GM12878 (cell line): Measurements from ENCODE around the gene P4HA2. TPM values are rescaled to one million over a fixed set of nuclear protein-coding genes. Genes with fewer than 3 reads are reported as not detected.

Experiments used
- ATAC-seq: fragments of 200-7000 bp; cut with Tn5 transposase; 3 replicates; pipeline ENCODE4 v1.9.1; 2020; ENCODE audit warnings: mild to moderate bottlenecking, moderate library complexity
- BruUV-seq: library from RNA; stranded (reverse); fragments of 400-500 nt; replicated peaks from 2 replicates; lab custom pipeline; 2021; lab: Mats Ljungman, UMichigan
- CTCF ChIA-PET: fragments of 300-600 bp; sonication (Branson Sonifier 250); formaldehyde crosslinking; extraction: SDS; loops from one replicate; lab custom pipeline; 2021; ENCODE audit warnings: inconsistent platforms; lab: Yijun Ruan, JAX
- POLR2A ChIA-PET: fragments of 350-600 bp; formaldehyde crosslinking; extraction: SDS; loops from one replicate; lab custom pipeline; 2021; ENCODE audit warnings: inconsistent platforms; lab: Charles Lee
- RAD21 ChIA-PET: fragments of 300-600 bp; sonication (Branson Sonifier 250); formaldehyde crosslinking; loops from one replicate; lab custom pipeline; 2023; ENCODE audit warnings: antibody characterized with exemption; ENCODE audit not compliant: unreplicated experiment; lab: Charles Lee
- SMC1A ChIA-PET: fragments of 300-600 bp; sonication (Branson Sonifier 250); formaldehyde crosslinking; loops from one replicate; lab custom pipeline; 2023; ENCODE audit not compliant: unreplicated experiment, uncharacterized antibody; lab: Charles Lee
- DNase-seq: peaks from one replicate; pipeline ENCODE4 v3.0.0-alpha.2; 2011; ENCODE audit warnings: low read depth, low spot score
- FAIRE-seq: peaks from 3 replicates; lab custom pipeline; 2011; peaks lifted over from hg19 to GRCh38; lab: Jason Lieb, UNC
- H2AFZ ChIP-seq: 2 replicates; pipeline ENCODE4 v1.6.0; 2011; ENCODE audit warnings: low read depth, low read length, control low read depth; ENCODE audit not compliant: control insufficient read depth
- H3K27ac ChIP-seq: 2 replicates; pipeline ENCODE4 v1.5.1; 2011; ENCODE audit warnings: control low read depth; ENCODE audit not compliant: control insufficient read depth, insufficient read depth
- H3K27me3 ChIP-seq, 2 experiments: replicated peaks in 1 of 2; 2 replicates each; pipeline versions ENCODE4 v1.6.0 to v1.6.1; 2011; ENCODE audit warnings: low read length in 1 of 2; ENCODE audit not compliant: control insufficient read depth in 2 of 2, insufficient read depth in 2 of 2
- H3K36me3 ChIP-seq, 2 experiments: 2 replicates each; pipeline ENCODE4 v1.5.1; 2011; ENCODE audit warnings: low read length in 1 of 2; ENCODE audit not compliant: control insufficient read depth in 2 of 2, insufficient read depth in 2 of 2
- H3K4me1 ChIP-seq: 2 replicates; pipeline ENCODE4 v1.6.1; 2011; ENCODE audit warnings: mild to moderate bottlenecking, low read length, moderate library complexity, mixed read lengths; ENCODE audit not compliant: control insufficient read depth, insufficient read depth
- H3K4me2 ChIP-seq: 2 replicates; pipeline ENCODE4 v1.6.0; 2011; ENCODE audit warnings: control low read depth; ENCODE audit not compliant: control insufficient read depth, insufficient read depth
- H3K4me3 ChIP-seq: fragments of 200-600 bp; sonication (generic); 2 replicates; pipeline ENCODE4 v1.5.1; 2016
- H3K79me2 ChIP-seq: 2 replicates; pipeline ENCODE4 v1.6.0; 2011; ENCODE audit warnings: low read length; ENCODE audit not compliant: control insufficient read depth, insufficient read depth
- H3K9ac ChIP-seq: 2 replicates; pipeline ENCODE4 v1.8.0; 2011; ENCODE audit warnings: low read length, control low read depth, mixed read lengths; ENCODE audit not compliant: control insufficient read depth, insufficient read depth
- H3K9me3 ChIP-seq: replicated peaks from 3 replicates; pipeline ENCODE4 v1.5.1; 2011; ENCODE audit warnings: mild to moderate bottlenecking, low read length; ENCODE audit not compliant: control insufficient read depth, insufficient read depth
- H4K20me1 ChIP-seq: 2 replicates; pipeline ENCODE4 v1.6.0; 2011; ENCODE audit not compliant: control insufficient read depth, insufficient read depth
- BHLHE40 ChIP-seq, 2 experiments: fragments of 450-650 bp in 1 of 2; IDR thresholded peaks; 2 replicates each; pipeline ENCODE4 v1.6.1; 2011 to 2017; ENCODE audit warnings: low read depth in 2 of 2, borderline replicate concordance in 1 of 2, improper control_type of control experiment in 1 of 2, low read length in 1 of 2, mild to moderate bottlenecking in 1 of 2
- CHD4 ChIP-seq: fragments of 200-600 bp; sonication (generic); IDR thresholded peaks from 2 replicates; pipeline ENCODE4 v1.6.1; 2016; ENCODE audit warnings: mild to moderate bottlenecking
- CREM ChIP-seq: IDR thresholded peaks from 2 replicates; pipeline ENCODE4 v1.6.1; 2014; ENCODE audit warnings: antibody characterized with exemption, low read depth
- EED ChIP-seq: sonication (generic); IDR thresholded peaks from 2 replicates; pipeline ENCODE4 v1.6.1; 2016; ENCODE audit warnings: antibody characterized with exemption, low read depth
- FOS ChIP-seq: IDR thresholded peaks from 3 replicates; pipeline ENCODE4 v1.6.1; 2011; ENCODE audit warnings: borderline replicate concordance; ENCODE audit not compliant: insufficient read length; ENCODE audit errors: extremely low read depth
- FOXM1 ChIP-seq: IDR thresholded peaks from 2 replicates; pipeline ENCODE4 v1.6.1; 2012; ENCODE audit warnings: low read depth, mild to moderate bottlenecking, inconsistent platforms, low read length, moderate library complexity
- HSF1 ChIP-seq: fragments of 150-350 bp; IDR thresholded peaks from 2 replicates; pipeline ENCODE4 v1.6.1; 2014; ENCODE audit warnings: mild to moderate bottlenecking, low read depth, low read length
- IRF4 ChIP-seq: IDR thresholded peaks from 2 replicates; pipeline ENCODE4 v1.6.1; 2011; ENCODE audit warnings: low read depth, low read length
- KDM1A ChIP-seq: fragments of 200-600 bp; sonication (generic); IDR thresholded peaks from 2 replicates; pipeline ENCODE4 v1.6.1; 2016; ENCODE audit warnings: borderline replicate concordance
- KLF5 ChIP-seq: fragments of 450-650 bp; IDR thresholded peaks from 2 replicates; pipeline ENCODE4 v1.6.1; 2014; ENCODE audit warnings: mild to moderate bottlenecking; ENCODE audit not compliant: partially characterized antibody
- MYB ChIP-seq: fragments of 150-350 bp; IDR thresholded peaks from 2 replicates; pipeline ENCODE4 v1.6.1; 2014; ENCODE audit warnings: mild to moderate bottlenecking, low read depth, low read length, borderline replicate concordance
- NFYB ChIP-seq: IDR thresholded peaks from 2 replicates; pipeline ENCODE4 v1.6.1; 2011; ENCODE audit warnings: low read depth, mild to moderate bottlenecking, low read length, improper control_type of control experiment, moderate library complexity; ENCODE audit not compliant: insufficient read depth
- RBBP5 ChIP-seq: fragments of 200-600 bp; sonication (generic); conservative IDR thresholded peaks from 2 replicates; pipeline ENCODE4 v1.6.1; 2016
- SMAD5 ChIP-seq: IDR thresholded peaks from 2 replicates; pipeline ENCODE4 v1.6.1; 2016; ENCODE audit warnings: antibody characterized with exemption, low read depth
- TARDBP ChIP-seq: IDR thresholded peaks from 2 replicates; pipeline ENCODE4 v1.6.1; 2016; ENCODE audit warnings: borderline replicate concordance
- USF1 ChIP-seq: IDR thresholded peaks from 2 replicates; pipeline ENCODE4 v1.6.1; 2011; ENCODE audit warnings: borderline replicate concordance, low read depth, mild to moderate bottlenecking, moderate library complexity, mixed read lengths, low read length; ENCODE audit not compliant: insufficient read depth; ENCODE audit errors: extremely low read length
- YY1 ChIP-seq: IDR thresholded peaks from 2 replicates; pipeline ENCODE4 v1.6.1; 2011; ENCODE audit warnings: low read depth, mild to moderate bottlenecking, low read length
- ZNF384 ChIP-seq: IDR thresholded peaks from 2 replicates; pipeline ENCODE4 v1.6.1; 2012; ENCODE audit warnings: low read depth, mild to moderate bottlenecking, low read length, improper control_type of control experiment, borderline replicate concordance
- WGBS: methylation state at CpG from one replicate; pipeline ENCODE4 v1.1.6; 2016; ENCODE audit warnings: low lambda C conversion rate; ENCODE audit not compliant: insufficient replicate concordance, insufficient coverage; ENCODE audit errors: missing lambda C conversion rate; 5-methylcytosine and 5-hydroxymethylcytosine counted together
- in situ Hi-C: fragments of 300-500 bp; cut with MboI; formaldehyde crosslinking; loops from 9 replicates; pipeline ENCODE4 v1.14.3; 2018; ENCODE audit warnings: mixed read lengths
- intact Hi-C: fragments of 100-400 bp; cut with micrococcal nuclease; formaldehyde crosslinking; loops from one replicate; pipeline ENCODE4 v1.14.2; 2022; ENCODE audit not compliant: unreplicated experiment
- polyA plus RNA-seq, 11 experiments: library from polyadenylated mRNA; depleted of rRNA in 4 of 11; unstranded in 6 of 11; stranded (reverse) in 5 of 11; fragments of >200 nt; fragmentation: Nextera tagmentation in 4 of 11; fragmentation: Illumina TruSeq in 1 of 11; extraction: Ambion mirVana in 4 of 11; extraction: Trizol in 1 of 11; gene quantifications; 1 replicate in 1 of 11; 2 replicates in 10 of 11; pipeline versions ENCODE4 v1.2.1 to v1.2.3, GENCODE V29; 2011 to 2016; ENCODE audit warnings: inconsistent platforms in 2 of 11, missing spikeins in 2 of 11, low read depth in 1 of 11
- total RNA-seq, 4 experiments: library from RNA; depleted of rRNA in 3 of 4; stranded (reverse); fragments of >200 nt in 3 of 4; fragmentation: Illumina TruSeq in 1 of 4; extraction: Trizol in 1 of 4; gene quantifications; 2 replicates each; pipeline versions ENCODE4 v1.2.1 to v1.2.3, GENCODE V29; 2013 to 2021

P4HA2 gene
- total and polyA plus RNA-seq, 10 of the 15 experiments (the other 5 are each of a cell fraction or from before 2014, with no cell fraction given), result 4.7 to 10.9 (median 7.5) TPM

GRCh38 chr5:132233081-132233480, 5.4 kb upstream of the P4HA2 start:
- ATAC-seq (no peak), FAIRE-seq (no peak), DNase-seq (no peak)
- Histone ChIP-seq H3K36me3 (no peaks in the 10 kb centered on the region), H3K9ac (no peak overlapping the region), H2AFZ (no peak overlapping the region), H4K20me1 (no peaks in the 10 kb centered on the region), H3K9me3 (no peaks in the 10 kb centered on the region; the same call in 2 of the 3 replicates), H3K27ac (no peak overlapping the region), H3K4me2 (no peak overlapping the region), H3K27me3 (no peaks in the 10 kb centered on the region), H3K79me2 (no peaks in the 10 kb centered on the region), H3K4me3 (no peak overlapping the region), H3K4me1 (peaks cover 7% of the 10 kb centered on the region; the same call in 1 of the 2 replicates)
- no TSS peak for BruUV-seq
- no peak for TF ChIP-seq IRF4
- TF ChIP-seq RBBP5, result no peak
- no peak for TF ChIP-seq TARDBP
- no peak for TF ChIP-seq MYB
- no peak for TF ChIP-seq CHD4
- TF ChIP-seq FOXM1, result no peak
- no peak for TF ChIP-seq SMAD5
- TF ChIP-seq ZNF384, result no peak
- 29% methylated on average over 1 of the region's 1 CpG for WGBS
- ChIA-PET POLR2A (no interaction called here), RAD21 (no interaction called here), CTCF (interaction anchor here (1.2 kb wide), 1 partner anchor 10 kb away, joined by 3 read pairs; no protein-coding TSS in a partner anchor), SMC1A (no interaction called here)
- in situ Hi-C loops (loop anchor here (10.0 kb wide), 1 partner anchor 272 kb away; no protein-coding TSS in a partner anchor), intact Hi-C loops (no loop called here)

GRCh38 chr5:132232465-132232864, 4.8 kb upstream of the P4HA2 start:
- Histone ChIP-seq H3K79me2 (no peaks in the 10 kb centered on the region), H3K27ac (no peak overlapping the region), H3K4me1 (peaks cover 7% of the 10 kb centered on the region; the same call in 1 of the 2 replicates), H3K36me3 (no peaks in the 10 kb centered on the region), H3K4me2 (no peak overlapping the region), H2AFZ (no peak overlapping the region), H3K9me3 (no peaks in the 10 kb centered on the region; the same call in 2 of the 3 replicates), H3K27me3 (no peaks in the 10 kb centered on the region)
- WGBS, result 5% methylated on average over 3 of the region's 3 CpGs
- FAIRE-seq, result no peak
- no TSS peak for BruUV-seq
- ATAC-seq, result no peak
- no peak for DNase-seq
- SMC1A ChIA-PET, result no interaction called here
- POLR2A ChIA-PET, result no interaction called here
- CTCF ChIA-PET, result interaction anchor here (0.7 kb wide), 1 partner anchor 52 kb away, joined by 3 read pairs; no protein-coding TSS in a partner anchor
- TF ChIP-seq CHD4, result no peak
- TF ChIP-seq EED, result no peak
- no peak for TF ChIP-seq KLF5
- TF ChIP-seq NFYB, result no peak
- TF ChIP-seq USF1, result no peak
- no peak for TF ChIP-seq BHLHE40 (IDR thresholded peaks at IDR 0.05; ENCODE audit: borderline replicate concordance in 1 of 2, low read depth in 2 of 2, low read length in 1 of 2)
- no peak for TF ChIP-seq HSF1
- TF ChIP-seq FOS, result no peak
- TF ChIP-seq KDM1A, result no peak
- no peak for TF ChIP-seq CREM
- TF ChIP-seq YY1, result no peak
- TF ChIP-seq, all 136 proteins: peak for 0
- intact Hi-C loops (no loop called here), in situ Hi-C loops (loop anchor here (10.0 kb wide), 1 partner anchor 272 kb away; no protein-coding TSS in a partner anchor)
- Histone ChIP-seq H3K4me3 (no peak overlapping the region), H3K9ac (no peak overlapping the region), H4K20me1 (no peaks in the 10 kb centered on the region)
- RAD21 ChIA-PET, result no interaction called here
